Astrocyte of the spinal cord (primary cell): ENCODE measurements around the gene ADCK1.

ENCODE experiments used
- DNase-seq: peaks from one replicate; pipeline ENCODE4 v3.0.0; 2011; ENCODE audit warnings: low read depth, low spot score
- H3K4me3 ChIP-seq: 2 replicates; pipeline ENCODE4 v1.5.1; 2011; ENCODE audit warnings: low read depth, mild to moderate bottlenecking, low read length, moderate library complexity
- CTCF ChIP-seq: IDR thresholded peaks from 2 replicates; pipeline ENCODE4 v1.5.1; 2012; ENCODE audit warnings: low read depth, mild to moderate bottlenecking, low read length, inconsistent platforms
- in situ Hi-C: cut with HindIII; loops from 2 replicates; pipeline ENCODE4 v1.10.0; 2017; ENCODE audit warnings: low sequenced_read_pairs

Gene ADCK1

GRCh38 chr14:77868552-77869285 lies 68.8 kb downstream of the ADCK1 start:
- H3K4me3 ChIP-seq: no peak overlapping the region
- in situ Hi-C loops: no loop called here
- DNase-seq: no peak
- no peak for TF ChIP-seq CTCF

GRCh38 chr14:77869340-77869739 lies 69.4 kb downstream of the ADCK1 start:
- no peak for DNase-seq
- TF ChIP-seq CTCF: no peak
- H3K4me3 ChIP-seq: no peak overlapping the region
- in situ Hi-C loops: no loop called here

GRCh38 chr14:77870646-77871045 lies 70.7 kb downstream of the ADCK1 start:
- H3K4me3 ChIP-seq: no peak overlapping the region
- no peak for DNase-seq
- in situ Hi-C loops: no loop called here
- TF ChIP-seq CTCF: no peak

- in situ Hi-C loops: no loop called here
- no peak overlapping the region for H3K4me3 ChIP-seq
- TF ChIP-seq CTCF: no peak
- no peak for DNase-seq
Measured at GRCh38 chr14:77872152-77872551, 72.2 kb downstream of the ADCK1 start.

GRCh38 chr14:77872983-77873382 lies 73.1 kb downstream of the ADCK1 start:
- DNase-seq: no peak
- in situ Hi-C loops: no loop called here

GRCh38 chr14:77878783-77879182 lies 78.9 kb downstream of the ADCK1 start:
- no peak for DNase-seq
- no peak for TF ChIP-seq CTCF
- in situ Hi-C loops: no loop called here
- H3K4me3 ChIP-seq: no peak overlapping the region

More at GRCh38 chr14:77872983-77873382, 73.1 kb downstream of the ADCK1 start:
- H3K4me3 ChIP-seq: no peak overlapping the region
- TF ChIP-seq CTCF: no peak

- in situ Hi-C loops: no loop called here
- no peak overlapping the region for H3K4me3 ChIP-seq
- no peak for TF ChIP-seq CTCF
- no peak for DNase-seq
Measured at GRCh38 chr14:77880056-77880455, 80.1 kb downstream of the ADCK1 start.
